SK-N-MC (cell line): Measurements from ENCODE around the gene NALCN.

Experiments
- EZH2 ChIP-seq: fragments of 200-600 bp; sonication (generic); IDR thresholded peaks from one replicate; pipeline ENCODE4 v1.6.1; 2017; ENCODE audit warnings: antibody characterized with exemption
- FOXP2 ChIP-seq: optimal IDR thresholded peaks from 2 replicates; pipeline ENCODE3; 2011; ENCODE audit warnings: mild to moderate bottlenecking, moderate library complexity; ENCODE audit not compliant: insufficient read depth; ENCODE audit errors: extremely low read length, control extremely low read depth
- POLR2AphosphoS5 ChIP-seq: IDR thresholded peaks from 2 replicates; pipeline ENCODE4 v1.6.1; 2012; ENCODE audit warnings: mild to moderate bottlenecking, low read depth, low read length, borderline replicate concordance

GRCh38 chr13:101417043-101417406, 717 bp upstream of the NALCN start:
- TF ChIP-seq EZH2, result no peak
- no peak for TF ChIP-seq POLR2AphosphoS5
- no peak for TF ChIP-seq FOXP2
